Bronchial epithelial cell (primary cell): ENCODE data around the gene FRMD5. TPM values are rescaled to one million over a fixed set of nuclear protein-coding genes. Genes with fewer than 3 reads are reported as not detected.
"Not testable (repeated sequence)": the region's sequence is repeated elsewhere in the genome, so short reads cannot be mapped to it uniquely, and the experiment has no call there.

ENCODE experiments used
- DNase-seq: peaks from one replicate; pipeline ENCODE4 v3.0.0-alpha.2; 2010; ENCODE audit warnings: low read depth
- FAIRE-seq: peaks from 2 replicates; lab custom pipeline; 2011; peaks lifted over from hg19 to GRCh38; lab: Jason Lieb, UNC
- H3K27me3 ChIP-seq: 2 replicates; pipeline ENCODE4 v1.5.1; 2011; ENCODE audit warnings: low read length; ENCODE audit not compliant: control insufficient read depth, insufficient read depth
- H3K36me3 ChIP-seq: 2 replicates; pipeline ENCODE4 v1.5.1; 2011; ENCODE audit warnings: low read length; ENCODE audit not compliant: control insufficient read depth, insufficient read depth
- H3K4me3 ChIP-seq: 2 replicates; pipeline ENCODE4 v1.5.1; 2011; ENCODE audit warnings: mild to moderate bottlenecking, low read depth, low read length, control low read depth
- CTCF ChIP-seq: IDR thresholded peaks from 2 replicates; pipeline ENCODE4 v1.5.1; 2011; ENCODE audit warnings: mild to moderate bottlenecking, moderate library complexity, low read length, control low read depth, inconsistent platforms; ENCODE audit not compliant: insufficient read depth, severe bottlenecking
- total RNA-seq: library from RNA; depleted of rRNA; stranded (reverse); fragments of >200 nt; gene quantifications from 2 replicates; pipeline ENCODE4 v1.2.1, GENCODE V29; 2014

The FRMD5 gene
- total RNA-seq, 1 donor from 2014 or later, result 1.3 TPM

GRCh38 chr15:43826508-43827341 lies 368.3 kb downstream of the FRMD5 start, which contains the start of gene WDR76:
WDR76 (plus strand) TSS chr15:43827002; CDS start chr15:43827033, 31 bp downstream.
- TF ChIP-seq CTCF, result no peak
- H3K4me3 ChIP-seq, result peak within 1 kb of the TSS; percentile 32
- DNase-seq, result peak; percentile 68
- no peak for FAIRE-seq
- H3K36me3 ChIP-seq, result peaks cover 1% of the 10 kb centered on the region
- H3K27me3 ChIP-seq, result no peaks in the 10 kb centered on the region

- Histone ChIP-seq H3K4me3 (peak overlapping the region; percentile 32), H3K36me3 (peaks cover 1% of the 10 kb centered on the region), H3K27me3 (no peaks in the 10 kb centered on the region)
- TF ChIP-seq CTCF, result no peak
- FAIRE-seq (no peak), DNase-seq (no peak)
Measured at GRCh38 chr15:43826029-43826507, 369.0 kb downstream of the FRMD5 start.

- not testable (repeated sequence) for H3K27me3 ChIP-seq, H3K36me3 ChIP-seq, H3K4me3 ChIP-seq, FAIRE-seq, DNase-seq
Measured at GRCh38 chr15:43825305-43825704, 369.8 kb downstream of the FRMD5 start.

GRCh38 chr15:43824302-43825246 lies 370.5 kb downstream of the FRMD5 start, which contains the start of gene MFAP1:
MFAP1 (minus strand) TSS chr15:43824690; CDS start chr15:43824569, 121 bp downstream.
- FAIRE-seq (peak; percentile 91), DNase-seq (peak; percentile 97)

GRCh38 chr15:43821505-43821904 lies 373.6 kb downstream of the FRMD5 start:
- TF ChIP-seq CTCF, result no peak
- H3K4me3 ChIP-seq, result no peak overlapping the region
- no peak for FAIRE-seq

More at GRCh38 chr15:43824302-43825246, 370.5 kb downstream of the FRMD5 start, which contains the start of gene MFAP1:
- TF ChIP-seq CTCF, result no peak
- no peaks in the 10 kb centered on the region for H3K27me3 ChIP-seq
- H3K36me3 ChIP-seq, result peaks cover 1% of the 10 kb centered on the region
- H3K4me3 ChIP-seq, result peak within 1 kb of the TSS; percentile 92

More at GRCh38 chr15:43821505-43821904, 373.6 kb downstream of the FRMD5 start:
- Histone ChIP-seq H3K36me3 (peaks cover 1% of the 10 kb centered on the region), H3K27me3 (no peaks in the 10 kb centered on the region)
- no peak for DNase-seq

Other genes with a start within 250 kb of the FRMD5 start
- 46.5 and 47.7 TPM in 2 replicates for gene GOLM2, start 93.4 kb upstream of the FRMD5 start, total RNA-seq
- 49.0 and 77.4 TPM in 2 replicates for gene CTDSPL2, start 232.4 kb upstream of the FRMD5 start, total RNA-seq